HEK293 (cell line): ENCODE results near the gene KRTAP10-6.

Source experiments
- CTCF ChIP-seq: fragments of 450-650 bp; formaldehyde crosslinking; IDR thresholded peaks from 2 replicates; pipeline ENCODE4 v1.5.1; 2016; ENCODE audit warnings: missing biosample characterization, missing genetic modification characterization
- GLI2 ChIP-seq: fragments of 450-650 bp; formaldehyde crosslinking; IDR thresholded peaks from 2 replicates; pipeline ENCODE4; 2017; ENCODE audit warnings: missing biosample characterization, missing genetic modification characterization, low read depth, borderline replicate concordance
- GLI4 ChIP-seq: fragments of 450-650 bp; formaldehyde crosslinking; IDR thresholded peaks from 2 replicates; pipeline ENCODE4 v1.5.1; 2016; ENCODE audit warnings: missing biosample characterization, missing genetic modification characterization
- ZBTB49 ChIP-seq: fragments of 450-650 bp; formaldehyde crosslinking; IDR thresholded peaks from 2 replicates; pipeline ENCODE4 v1.5.1; 2016; ENCODE audit warnings: missing biosample characterization, missing genetic modification characterization, low read depth
- ZNF24 ChIP-seq: fragments of 450-650 bp; formaldehyde crosslinking; IDR thresholded peaks from 2 replicates; pipeline ENCODE4 v1.5.1; 2016; ENCODE audit warnings: missing biosample characterization, missing genetic modification characterization
- ZNF416 ChIP-seq: fragments of 450-650 bp; formaldehyde crosslinking; IDR thresholded peaks from 2 replicates; pipeline ENCODE4 v1.5.1; 2016; ENCODE audit warnings: missing biosample characterization, missing genetic modification characterization
- ZNF473 ChIP-seq: fragments of 450-650 bp; formaldehyde crosslinking; IDR thresholded peaks from 2 replicates; pipeline ENCODE4 v1.5.1; 2017; ENCODE audit warnings: missing biosample characterization, missing genetic modification characterization
- ZNF660 ChIP-seq: fragments of 450-650 bp; IDR thresholded peaks from 2 replicates; pipeline ENCODE4 v1.5.1; 2018; ENCODE audit warnings: missing biosample characterization, mild to moderate bottlenecking, missing genetic modification characterization
- ZNF837 ChIP-seq: fragments of 450-650 bp; formaldehyde crosslinking; IDR thresholded peaks from 2 replicates; pipeline ENCODE4 v1.5.1; 2016; ENCODE audit warnings: missing biosample characterization, missing genetic modification characterization

GRCh38 chr21:44611551-44611950 lies 19.2 kb upstream of the KRTAP10-6 start:
- TF ChIP-seq CTCF (tag by site-specific recombination) (no peak), ZNF660 (tag by site-specific recombination) (no peak), ZNF416 (tag by site-specific recombination) (no peak), ZBTB49 (no peak), ZNF837 (tag by site-specific recombination) (no peak), ZNF473 (tag by site-specific recombination) (no peak), GLI4 (no peak), GLI2 (tag by site-specific recombination) (no peak), ZNF24 (no peak)
